HEK293 (cell line): Measurements from ENCODE around the gene SSR1.

ENCODE experiments used
- CTCF ChIA-PET: fragments of 350-600 bp; formaldehyde crosslinking; extraction: SDS; loops from one replicate; lab custom pipeline; 2021; ENCODE audit warnings: antibody characterized with exemption; lab: Yijun Ruan, JAX
- POLR2A ChIA-PET: fragments of 300-600 bp; formaldehyde crosslinking; extraction: SDS; loops from one replicate; lab custom pipeline; 2020; ENCODE audit warnings: antibody characterized with exemption, inconsistent platforms; lab: Yijun Ruan, JAX
- H3K27ac ChIP-seq: fragments of 200-500 bp; sonication (Bioruptor generic); 2 replicates; pipeline ENCODE4 v1.5.1; 2014; ENCODE audit warnings: low read depth, low read length, control low read depth, inconsistent platforms; ENCODE audit errors: extremely low read depth
- H3K36me3 ChIP-seq, 2 experiments: fragments of 200-500 bp in 1 of 2; sonication (Bioruptor generic) in 1 of 2; 1 replicate in 1 of 2; 2 replicates in 1 of 2; pipeline ENCODE4 v1.5.1; 2014 to 2017; ENCODE audit warnings: inconsistent platforms in 2 of 2, low read length in 2 of 2; ENCODE audit not compliant: control insufficient read depth in 2 of 2, insufficient read depth in 1 of 2
- H3K4me1 ChIP-seq: fragments of 200-500 bp; sonication (Bioruptor generic); 2 replicates; pipeline ENCODE4 v1.5.1; 2014; ENCODE audit warnings: mild to moderate bottlenecking, low read length, inconsistent platforms; ENCODE audit not compliant: control insufficient read depth, insufficient read depth
- H3K4me3 ChIP-seq: 2 replicates; pipeline ENCODE4 v1.5.1; 2011; ENCODE audit warnings: low read depth, mild to moderate bottlenecking, control low read depth, low read length, moderate library complexity
- H3K9me3 ChIP-seq: fragments of 200-500 bp; sonication (Bioruptor generic); 2 replicates; pipeline ENCODE4 v1.5.1; 2014; ENCODE audit warnings: low read depth, low read length, inconsistent platforms; ENCODE audit not compliant: control insufficient read depth, insufficient read depth
- EGR2 ChIP-seq: fragments of 450-650 bp; formaldehyde crosslinking; IDR thresholded peaks from 2 replicates; pipeline ENCODE4 v1.5.1; 2016; ENCODE audit warnings: low read depth, missing biosample characterization, missing genetic modification characterization
- GLI4 ChIP-seq: fragments of 450-650 bp; formaldehyde crosslinking; IDR thresholded peaks from 2 replicates; pipeline ENCODE4 v1.5.1; 2016; ENCODE audit warnings: missing biosample characterization, missing genetic modification characterization
- HOXA7 ChIP-seq: sonication (generic); formaldehyde crosslinking; IDR thresholded peaks from 2 replicates; pipeline ENCODE4 v1.8.1; 2022; ENCODE audit warnings: missing genetic modification reagents, borderline replicate concordance
- PATZ1 ChIP-seq: fragments of 450-650 bp; formaldehyde crosslinking; IDR thresholded peaks from 2 replicates; pipeline ENCODE4 v1.5.1; 2016; ENCODE audit warnings: missing biosample characterization, missing genetic modification characterization
- PRDM2 ChIP-seq: fragments of 450-650 bp; formaldehyde crosslinking; IDR thresholded peaks from 2 replicates; pipeline ENCODE4 v1.5.1; 2016; ENCODE audit warnings: missing biosample characterization, missing genetic modification characterization, borderline replicate concordance
- PRDM6 ChIP-seq: fragments of 450-650 bp; formaldehyde crosslinking; IDR thresholded peaks from 2 replicates; pipeline ENCODE4 v1.5.1; 2017; ENCODE audit warnings: missing biosample characterization, missing genetic modification characterization
- ZFHX2 ChIP-seq: fragments of 450-650 bp; formaldehyde crosslinking; conservative IDR thresholded peaks from 2 replicates; pipeline ENCODE4 v1.5.1; 2016; ENCODE audit warnings: missing biosample characterization, missing genetic modification characterization
- ZNF2 ChIP-seq: fragments of 450-650 bp; formaldehyde crosslinking; IDR thresholded peaks from 2 replicates; pipeline ENCODE4 v1.5.1; 2016; ENCODE audit warnings: missing biosample characterization, missing genetic modification characterization
- ZNF302 ChIP-seq: fragments of 450-650 bp; formaldehyde crosslinking; IDR thresholded peaks from 2 replicates; pipeline ENCODE4 v1.5.1; 2016; ENCODE audit warnings: missing biosample characterization, missing genetic modification characterization, low read depth
- ZNF488 ChIP-seq: fragments of 450-650 bp; formaldehyde crosslinking; IDR thresholded peaks from 2 replicates; pipeline ENCODE4 v1.5.1; 2016; ENCODE audit warnings: missing biosample characterization, missing genetic modification characterization
- ZNF501 ChIP-seq: fragments of 450-650 bp; formaldehyde crosslinking; IDR thresholded peaks from 2 replicates; pipeline ENCODE4 v1.5.1; 2016; ENCODE audit warnings: missing biosample characterization, missing genetic modification characterization
- ZNF521 ChIP-seq: fragments of 450-650 bp; formaldehyde crosslinking; IDR thresholded peaks from 2 replicates; pipeline ENCODE4 v1.5.1; 2017; ENCODE audit warnings: missing biosample characterization, mild to moderate bottlenecking, missing genetic modification characterization
- ZNF548 ChIP-seq: fragments of 450-650 bp; formaldehyde crosslinking; IDR thresholded peaks from 2 replicates; pipeline ENCODE4 v1.5.1; 2016; ENCODE audit warnings: missing biosample characterization, missing genetic modification characterization
- ZNF747 ChIP-seq: fragments of 450-650 bp; formaldehyde crosslinking; IDR thresholded peaks from 2 replicates; pipeline ENCODE4 v1.5.1; 2016; ENCODE audit warnings: missing biosample characterization, missing genetic modification characterization

The SSR1 gene

GRCh38 chr6:7230327-7230691 is 82.7 kb downstream of the SSR1 start (continued):
- no peak for TF ChIP-seq PRDM2 (tag by site-specific recombination)
- TF ChIP-seq ZNF2 (tag by site-specific recombination) = no peak
- no peak for TF ChIP-seq ZNF548 (tag by site-specific recombination)
- no peak for TF ChIP-seq ZNF302 (tag by site-specific recombination)
- no peak for TF ChIP-seq HOXA7
- TF ChIP-seq ZNF501 (tag by site-specific recombination) = no peak
- no peak for TF ChIP-seq ZNF521 (tag by site-specific recombination)
- TF ChIP-seq ZNF488 = no peak
- no peak for TF ChIP-seq PRDM6
- TF ChIP-seq ZNF747 = no peak
- no peak for TF ChIP-seq GLI4 (tag by site-specific recombination)

GRCh38 chr6:7229376-7230326 is 83.3 kb downstream of the SSR1 start:
- Histone ChIP-seq H3K36me3 (peaks cover 17 to 84% of the 10 kb centered on the region in 2 experiments; a peak in 2 of 3 replicates), H3K4me3 (no peak overlapping the region), H3K9me3 (no peaks in the 10 kb centered on the region), H3K27ac (no peak overlapping the region), H3K4me1 (no peaks in the 10 kb centered on the region)
- ChIA-PET CTCF (no interaction called here), POLR2A (no interaction called here)
- TF ChIP-seq ZFHX2 (tag by site-specific recombination) = peak; percentile 82
- TF ChIP-seq EGR2 (tag by site-specific recombination) = peak; percentile 86
- TF ChIP-seq PATZ1 (tag by site-specific recombination) = no peak
